ENCODE data around the gene CHMP6.

DNA sequence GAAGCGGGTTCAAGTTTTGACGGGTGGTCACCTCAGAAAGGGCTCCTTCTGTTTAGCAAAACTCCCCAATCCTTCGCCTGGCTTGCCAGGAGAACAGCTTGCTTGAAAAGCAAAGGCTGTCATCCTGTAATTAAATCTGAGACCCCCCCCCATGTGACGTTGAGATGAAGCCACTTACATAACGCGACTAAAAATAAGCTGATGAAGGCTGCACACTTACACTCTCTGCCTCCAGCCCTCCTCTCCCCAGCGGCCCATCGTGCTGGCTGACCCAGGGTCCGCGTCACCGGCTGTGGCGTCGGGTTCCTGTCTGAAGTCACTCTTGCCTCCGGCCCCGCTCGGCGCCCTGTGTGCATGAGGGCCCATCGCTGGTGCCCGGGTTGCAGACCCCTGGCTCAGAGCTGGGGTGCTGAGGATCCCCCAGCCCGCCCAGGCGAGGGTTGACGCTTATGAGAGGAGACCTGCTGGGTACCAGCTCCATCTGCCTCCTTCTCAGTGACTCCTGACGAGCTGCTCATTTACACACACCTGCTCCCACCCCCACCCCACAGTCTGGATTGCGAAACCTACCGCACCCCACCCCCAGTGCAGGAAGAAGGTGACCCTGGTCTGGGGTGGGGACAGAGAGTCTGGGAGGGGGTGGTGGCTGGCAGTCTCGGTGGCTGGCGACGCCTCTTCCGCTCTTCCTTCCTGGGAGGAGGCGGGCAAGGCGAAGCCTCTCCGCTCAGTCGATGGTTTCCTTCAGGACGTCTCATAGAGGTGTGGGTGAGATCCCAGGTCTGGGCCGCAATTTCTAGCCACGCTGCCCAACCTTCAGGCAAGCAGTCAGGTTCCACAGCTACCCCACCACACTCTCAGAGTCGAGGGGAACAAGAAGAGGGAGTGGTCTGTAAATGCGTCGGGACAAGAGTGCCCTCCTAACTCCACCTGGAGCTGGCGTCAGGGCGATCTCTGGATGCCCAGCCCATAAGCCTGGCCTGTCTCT, 40.2 kb downstream of the CHMP6 start:
- no peak for TF ChIP-seq POLR2A (IDR thresholded peaks at IDR 0.05)
- TF ChIP-seq, protein P1, sequence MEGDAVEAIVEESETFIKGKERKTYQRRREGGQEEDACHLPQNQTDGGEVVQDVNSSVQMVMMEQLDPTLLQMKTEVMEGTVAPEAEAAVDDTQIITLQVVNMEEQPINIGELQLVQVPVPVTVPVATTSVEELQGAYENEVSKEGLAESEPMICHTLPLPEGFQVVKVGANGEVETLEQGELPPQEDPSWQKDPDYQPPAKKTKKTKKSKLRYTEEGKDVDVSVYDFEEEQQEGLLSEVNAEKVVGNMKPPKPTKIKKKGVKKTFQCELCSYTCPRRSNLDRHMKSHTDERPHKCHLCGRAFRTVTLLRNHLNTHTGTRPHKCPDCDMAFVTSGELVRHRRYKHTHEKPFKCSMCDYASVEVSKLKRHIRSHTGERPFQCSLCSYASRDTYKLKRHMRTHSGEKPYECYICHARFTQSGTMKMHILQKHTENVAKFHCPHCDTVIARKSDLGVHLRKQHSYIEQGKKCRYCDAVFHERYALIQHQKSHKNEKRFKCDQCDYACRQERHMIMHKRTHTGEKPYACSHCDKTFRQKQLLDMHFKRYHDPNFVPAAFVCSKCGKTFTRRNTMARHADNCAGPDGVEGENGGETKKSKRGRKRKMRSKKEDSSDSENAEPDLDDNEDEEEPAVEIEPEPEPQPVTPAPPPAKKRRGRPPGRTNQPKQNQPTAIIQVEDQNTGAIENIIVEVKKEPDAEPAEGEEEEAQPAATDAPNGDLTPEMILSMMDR (IDR thresholded peaks at IDR 0.05): no peak
- no peak for TF ChIP-seq POLR2AphosphoS5 (IDR thresholded peaks at IDR 0.05)
